ENCODE measurements around the gene RPIA.
A peak's percentile ranks its signal among the peaks of the same experiment; 100 is the strongest.
"Not testable (repeated sequence)": the region's sequence is repeated elsewhere in the genome, so short reads cannot be mapped to it uniquely, and the experiment has no call there.

RPIA gene

DNA sequence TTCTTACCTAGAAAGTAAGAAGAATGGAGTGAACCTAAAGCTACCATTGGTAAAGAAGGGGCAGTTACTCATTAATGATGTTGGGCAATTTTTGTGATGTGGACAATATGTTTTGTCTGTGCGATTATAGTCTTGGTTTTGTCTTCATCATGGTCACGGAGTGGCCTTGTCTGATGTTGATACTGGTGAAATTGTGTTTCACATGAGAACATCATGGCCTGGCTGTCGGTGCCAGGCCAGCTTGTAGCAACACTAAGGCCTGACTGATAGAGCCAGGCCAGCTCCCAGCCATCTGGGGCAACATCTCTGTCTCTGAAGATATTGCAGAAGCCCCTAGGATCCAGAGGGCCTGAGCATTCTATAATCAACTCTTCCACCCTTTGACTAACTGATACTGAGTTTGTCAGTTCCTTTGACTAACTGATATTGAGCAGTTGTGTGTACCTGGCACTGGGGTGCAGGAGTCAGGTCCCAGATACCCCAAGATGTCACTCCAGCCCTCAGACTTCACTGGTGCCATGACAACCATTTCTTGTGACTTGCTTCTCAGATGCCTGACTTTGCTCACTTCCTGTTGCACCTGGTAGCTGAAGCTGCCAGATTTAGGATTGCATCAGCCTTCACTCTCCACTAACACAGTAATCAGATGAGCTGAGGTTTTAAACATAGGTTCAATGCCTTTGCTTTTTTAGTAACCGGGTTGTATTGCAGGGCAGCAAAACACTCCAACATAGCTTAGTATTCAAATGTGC, 62.5 kb downstream of the RPIA start:
- TF ChIP-seq, protein P1, sequence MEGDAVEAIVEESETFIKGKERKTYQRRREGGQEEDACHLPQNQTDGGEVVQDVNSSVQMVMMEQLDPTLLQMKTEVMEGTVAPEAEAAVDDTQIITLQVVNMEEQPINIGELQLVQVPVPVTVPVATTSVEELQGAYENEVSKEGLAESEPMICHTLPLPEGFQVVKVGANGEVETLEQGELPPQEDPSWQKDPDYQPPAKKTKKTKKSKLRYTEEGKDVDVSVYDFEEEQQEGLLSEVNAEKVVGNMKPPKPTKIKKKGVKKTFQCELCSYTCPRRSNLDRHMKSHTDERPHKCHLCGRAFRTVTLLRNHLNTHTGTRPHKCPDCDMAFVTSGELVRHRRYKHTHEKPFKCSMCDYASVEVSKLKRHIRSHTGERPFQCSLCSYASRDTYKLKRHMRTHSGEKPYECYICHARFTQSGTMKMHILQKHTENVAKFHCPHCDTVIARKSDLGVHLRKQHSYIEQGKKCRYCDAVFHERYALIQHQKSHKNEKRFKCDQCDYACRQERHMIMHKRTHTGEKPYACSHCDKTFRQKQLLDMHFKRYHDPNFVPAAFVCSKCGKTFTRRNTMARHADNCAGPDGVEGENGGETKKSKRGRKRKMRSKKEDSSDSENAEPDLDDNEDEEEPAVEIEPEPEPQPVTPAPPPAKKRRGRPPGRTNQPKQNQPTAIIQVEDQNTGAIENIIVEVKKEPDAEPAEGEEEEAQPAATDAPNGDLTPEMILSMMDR (IDR thresholded peaks at IDR 0.05; ENCODE audit: control insufficient read depth, extremely low read depth, insufficient read depth), result no peak
- no peak overlapping the region for H3K4me3 ChIP-seq (ENCODE audit: low read depth, low read length)
- no peak for DNase-seq (ENCODE audit: low read depth)

DNA sequence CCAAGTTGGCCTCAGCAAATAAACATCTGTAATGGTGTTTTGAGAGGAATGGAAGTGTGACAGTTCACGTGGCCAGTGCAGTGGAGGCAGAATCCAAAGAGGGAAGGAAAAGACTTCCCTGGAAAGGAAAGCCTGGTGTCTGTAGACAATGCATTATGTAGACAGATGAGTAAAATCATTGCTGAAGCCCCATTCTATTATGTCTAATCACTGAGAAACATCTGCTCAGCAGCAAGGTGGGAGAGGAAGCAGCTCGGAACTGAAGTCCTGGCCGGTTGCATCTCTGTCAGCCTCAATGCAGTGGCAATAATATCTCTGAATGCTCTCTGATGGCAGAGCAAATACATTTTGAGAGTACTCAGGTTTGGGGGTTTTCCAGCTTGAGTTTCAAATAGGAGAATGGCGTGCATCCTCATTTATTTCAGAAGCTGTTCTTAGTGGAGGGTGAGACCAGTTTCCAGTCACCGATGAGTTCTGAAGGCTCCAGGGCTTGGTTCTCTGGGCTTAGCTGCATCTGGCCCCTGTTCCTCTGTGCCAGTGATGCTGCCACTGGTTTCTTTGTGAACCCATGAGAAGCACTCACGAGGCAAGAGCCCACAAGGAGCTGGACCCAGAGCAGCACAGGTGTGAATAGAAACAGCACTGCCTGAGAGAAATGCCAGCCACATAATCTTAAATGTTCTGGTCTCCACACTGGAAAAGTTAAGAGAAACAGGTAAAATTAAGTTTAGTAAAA, 63.3 kb downstream of the RPIA start:
- TF ChIP-seq, protein P1 (IDR thresholded peaks at IDR 0.05; ENCODE audit: control insufficient read depth, extremely low read depth, insufficient read depth), result no peak
- DNase-seq (ENCODE audit: low read depth), result no peak
- no peak overlapping the region for H3K4me3 ChIP-seq (ENCODE audit: low read depth, low read length)

DNA sequence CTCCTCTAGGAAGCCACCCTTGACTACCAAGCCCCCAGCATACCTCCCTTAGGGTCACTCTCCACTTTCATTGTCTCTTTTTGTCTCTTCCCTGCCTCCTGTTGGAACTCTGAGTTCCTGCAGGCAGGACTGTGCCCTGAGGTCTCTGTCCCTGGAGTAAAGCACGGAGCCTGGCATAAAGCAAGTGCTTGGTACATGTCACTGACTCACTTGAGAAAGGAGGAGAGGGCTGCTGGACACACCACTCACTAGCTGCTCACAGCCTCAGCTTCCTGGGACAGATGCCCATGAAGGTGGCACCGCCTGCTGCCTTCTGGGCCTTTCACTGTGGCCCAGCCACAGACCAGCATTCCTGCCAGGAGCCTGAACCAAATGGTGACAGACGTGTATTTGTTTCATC, 64.4 kb downstream of the RPIA start:
- TF ChIP-seq, protein P1 (IDR thresholded peaks at IDR 0.05; ENCODE audit: control insufficient read depth, extremely low read depth, insufficient read depth), result no peak
- no peak overlapping the region for H3K4me3 ChIP-seq (ENCODE audit: low read depth, low read length)
- DNase-seq (ENCODE audit: low read depth), result no peak

DNA sequence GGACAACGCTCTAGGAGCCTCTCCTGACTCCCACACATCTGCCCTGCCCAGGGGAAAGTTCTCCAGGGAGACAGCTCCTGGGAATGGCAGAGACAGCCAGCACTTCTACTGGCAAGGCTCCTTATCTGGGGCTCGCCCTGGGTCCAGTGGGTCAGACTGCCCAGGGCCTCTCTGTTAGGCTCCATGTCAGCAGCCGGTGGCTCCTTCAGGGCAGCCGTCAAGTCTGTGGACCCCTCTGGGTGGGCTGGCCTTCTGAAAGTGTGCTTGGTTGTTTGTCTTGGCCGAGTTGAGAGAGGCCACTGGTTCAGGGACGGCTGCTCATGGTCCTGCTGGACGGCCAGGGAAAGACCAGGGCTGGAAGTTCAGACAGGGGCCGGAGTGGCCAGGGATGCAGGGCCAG, 65.6 kb downstream of the RPIA start:
- no peak for DNase-seq (ENCODE audit: low read depth)
- TF ChIP-seq, protein P1 (IDR thresholded peaks at IDR 0.05; ENCODE audit: control insufficient read depth, extremely low read depth, insufficient read depth), result no peak
- H3K4me3 ChIP-seq (ENCODE audit: low read depth, low read length), result no peak overlapping the region

DNA sequence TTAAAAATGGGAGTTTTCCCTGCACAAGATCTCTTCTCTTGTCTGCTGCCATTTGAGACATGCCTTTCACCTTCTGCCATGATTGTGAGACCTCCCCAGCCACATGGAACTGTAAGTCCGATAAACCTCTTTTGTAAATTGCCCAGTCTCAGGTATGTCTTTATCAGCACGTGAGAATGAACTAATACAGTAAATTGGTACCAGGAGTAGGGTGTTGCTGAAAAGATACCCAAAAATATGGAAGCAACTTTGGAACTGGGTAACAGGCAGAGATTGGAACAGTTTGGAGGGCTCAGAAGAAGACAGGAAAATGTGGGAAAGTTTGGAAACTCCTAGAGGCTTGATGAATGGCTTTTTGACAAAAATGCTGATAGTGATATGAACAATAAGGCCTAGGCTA, 67.2 kb downstream of the RPIA start:
- H3K4me3 ChIP-seq (ENCODE audit: low read depth, low read length); DNase-seq (ENCODE audit: low read depth): not testable (repeated sequence)

DNA sequence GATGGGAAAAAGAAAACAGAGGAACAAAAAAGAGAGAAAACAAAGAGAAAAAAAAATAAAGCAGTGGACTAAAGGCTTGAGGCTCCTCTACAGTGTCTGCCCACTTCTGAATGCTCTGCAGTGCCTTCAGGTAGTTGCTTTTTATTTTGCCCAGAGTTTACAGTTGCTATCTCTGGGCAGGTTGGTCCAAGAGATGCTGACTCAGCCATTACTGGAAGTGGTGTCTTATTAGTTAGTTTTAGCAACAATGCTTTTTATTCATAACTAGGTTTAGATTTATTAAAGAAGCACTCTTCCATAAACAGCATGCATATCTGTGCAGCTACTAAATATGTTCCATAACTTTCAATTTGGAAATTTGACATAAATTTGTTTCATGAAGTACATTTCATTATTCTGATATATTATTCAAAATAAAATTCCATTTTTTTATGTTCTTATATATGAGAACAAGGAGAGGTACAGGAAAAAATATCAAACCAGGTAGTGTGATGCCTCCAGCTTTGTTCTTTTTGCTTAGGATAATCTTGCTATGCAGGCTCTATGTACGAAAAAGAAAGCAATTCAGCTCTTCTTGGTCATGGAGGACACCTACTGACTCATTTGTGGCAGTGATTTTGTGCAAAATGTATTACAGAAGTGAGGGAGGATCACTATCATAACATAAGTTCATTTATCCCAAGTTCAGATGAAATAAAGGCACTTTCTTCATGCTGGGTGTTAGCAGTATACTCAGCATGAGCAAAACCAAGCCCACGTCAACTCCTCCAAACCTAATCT, 69.5 kb downstream of the RPIA start:
- H3K4me3 ChIP-seq (ENCODE audit: low read depth, low read length), result no peak overlapping the region
- TF ChIP-seq, protein P1 (IDR thresholded peaks at IDR 0.05; ENCODE audit: control insufficient read depth, extremely low read depth, insufficient read depth), result 0 out of 2 replicates have a peak, but pooled peaks have one; percentile 2
- no peak for DNase-seq (ENCODE audit: low read depth)

Data from LNCaP clone FGC (cell line).